ENCODE results near the gene INPP5A.

Gene INPP5A

DNA sequence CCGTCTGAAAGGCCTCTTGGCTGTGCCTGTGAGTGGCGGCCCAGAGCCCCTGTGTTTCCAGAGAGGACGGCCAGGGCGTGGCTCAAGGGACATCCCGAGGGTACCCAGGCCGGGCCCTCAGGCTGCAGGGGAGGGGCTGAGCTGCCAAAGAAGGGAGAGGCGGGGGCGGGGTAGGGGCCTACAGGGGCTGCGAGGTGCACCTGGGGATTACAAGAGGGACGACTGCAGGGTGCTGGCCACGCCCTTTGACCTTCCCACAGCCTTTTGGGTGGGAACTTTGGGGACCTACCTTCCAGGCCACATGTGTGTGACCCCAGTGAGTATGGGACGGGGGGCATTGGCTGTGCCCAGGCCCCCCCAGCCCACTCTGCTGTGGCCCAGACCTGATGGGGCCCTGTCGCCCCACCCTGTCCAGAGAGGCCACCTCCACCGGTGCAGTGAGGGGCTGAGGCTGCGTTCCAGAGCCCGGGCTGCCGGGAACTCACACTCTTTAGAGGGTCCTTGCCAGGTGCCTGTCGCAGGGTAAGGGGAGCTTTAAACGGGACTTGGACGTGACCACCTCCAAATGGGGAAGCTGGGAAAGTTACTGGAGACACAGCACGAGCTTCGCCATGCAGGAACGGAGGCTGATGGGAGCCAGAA, 267.3 kb downstream of the INPP5A start:
- Histone ChIP-seq H3K23ac (ENCODE audit: low read length) (no peak overlapping the region), H3K4ac (ENCODE audit: low read depth, low read length) (no peak overlapping the region), H3K14ac (ENCODE audit: low read length) (no peak overlapping the region), H4K91ac (ENCODE audit: low read depth, low read length) (no peak overlapping the region), H3K4me1 (ENCODE audit: control insufficient read depth in 1 of 2, insufficient read depth in 2 of 2, low read length in 2 of 2) (no peaks in the 10 kb centered on the region), H2BK120ac (ENCODE audit: insufficient read depth, low read length, poor library complexity) (no peak overlapping the region), H3K27me3 (ENCODE audit: insufficient read depth, low read length) (no peaks in the 10 kb centered on the region), H2BK12ac (ENCODE audit: low read length) (no peak overlapping the region), H3K79me1 (ENCODE audit: low read length) (no peaks in the 10 kb centered on the region), H3K27ac (ENCODE audit: low read depth, low read length) (no peak overlapping the region), H4K12ac (ENCODE audit: low read depth, low read length) (no peak overlapping the region), H3K36me3 (ENCODE audit: control insufficient read depth in 1 of 2, insufficient read depth in 2 of 2, low read length in 2 of 2) (no peaks in the 10 kb centered on the region), H2AK5ac (ENCODE audit: low read length) (no peak overlapping the region), H2BK5ac (ENCODE audit: low read depth, low read length, poor library complexity) (no peak overlapping the region), H3K9me3 (ENCODE audit: insufficient read depth, low read depth, low read length) (peaks cover 12% of the 10 kb centered on the region), H3K4me3 (ENCODE audit: low read depth, low read length) (no peak overlapping the region), H3K9ac (ENCODE audit: low read length) (no peak overlapping the region), H3K79me2 (ENCODE audit: control insufficient read depth, insufficient read depth, low read length, poor library complexity) (no peaks in the 10 kb centered on the region), H3K4me2 (ENCODE audit: low read length) (no peak overlapping the region), H4K8ac (ENCODE audit: low read depth, low read length) (no peak overlapping the region), H3K18ac (ENCODE audit: low read length) (no peak overlapping the region), H2AFZ (ENCODE audit: insufficient read depth, low read length, poor library complexity) (no peak overlapping the region)
- DNase-seq, result no peak
- WGBS (ENCODE audit: extremely low coverage, insufficient coverage, insufficient read length), result no CpG with 5 or more reads among the region's 23 CpGs

DNA sequence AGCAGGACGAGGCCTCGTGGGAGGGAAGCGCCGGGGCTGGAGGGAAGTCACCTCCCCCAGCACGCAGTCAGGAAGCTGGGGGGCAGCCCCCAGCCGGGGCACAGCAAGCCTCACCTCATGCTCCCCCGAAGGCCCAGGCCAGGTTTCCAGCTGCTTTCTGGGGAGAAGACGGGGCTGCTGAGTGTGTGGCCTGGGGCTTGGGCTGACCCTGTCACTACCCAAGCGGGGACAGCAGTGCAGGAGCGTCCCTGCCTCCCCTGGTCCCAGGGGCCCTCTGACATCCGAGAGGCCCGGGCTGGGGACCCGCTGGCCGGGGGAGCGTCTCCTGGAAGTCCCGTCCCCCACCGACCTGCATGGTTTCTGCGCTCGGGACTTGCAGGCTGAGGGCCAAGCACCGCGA, 268.0 kb downstream of the INPP5A start:
- H3K23ac ChIP-seq (ENCODE audit: low read length), result no peak overlapping the region
- no peak overlapping the region for H3K9ac ChIP-seq (ENCODE audit: low read length)
- H3K4ac ChIP-seq (ENCODE audit: low read depth, low read length), result no peak overlapping the region
- H4K8ac ChIP-seq (ENCODE audit: low read depth, low read length), result no peak overlapping the region
- H4K91ac ChIP-seq (ENCODE audit: low read depth, low read length), result no peak overlapping the region
- no peaks in the 10 kb centered on the region for H3K4me1 ChIP-seq (ENCODE audit: control insufficient read depth in 1 of 2, insufficient read depth in 2 of 2, low read length in 2 of 2)
- no peaks in the 10 kb centered on the region for H3K79me1 ChIP-seq (ENCODE audit: low read length)
- H2BK5ac ChIP-seq (ENCODE audit: low read depth, low read length, poor library complexity), result no peak overlapping the region
- no peaks in the 10 kb centered on the region for H3K36me3 ChIP-seq (ENCODE audit: control insufficient read depth in 1 of 2, insufficient read depth in 2 of 2, low read length in 2 of 2)
- no peak overlapping the region for H2AFZ ChIP-seq (ENCODE audit: insufficient read depth, low read length, poor library complexity)
- peaks cover 12% of the 10 kb centered on the region for H3K9me3 ChIP-seq (ENCODE audit: insufficient read depth, low read depth, low read length)
- H3K27me3 ChIP-seq (ENCODE audit: insufficient read depth, low read length), result no peaks in the 10 kb centered on the region
- no peak overlapping the region for H3K18ac ChIP-seq (ENCODE audit: low read length)
- no peak for DNase-seq
- no peak overlapping the region for H3K27ac ChIP-seq (ENCODE audit: low read depth, low read length)
- no peaks in the 10 kb centered on the region for H3K79me2 ChIP-seq (ENCODE audit: control insufficient read depth, insufficient read depth, low read length, poor library complexity)
- H3K14ac ChIP-seq (ENCODE audit: low read length), result no peak overlapping the region
- no peak overlapping the region for H3K4me2 ChIP-seq (ENCODE audit: low read length)
- no peak overlapping the region for H2AK5ac ChIP-seq (ENCODE audit: low read length)
- no CpG with 5 or more reads among the region's 21 CpGs for WGBS (ENCODE audit: extremely low coverage, insufficient coverage, insufficient read length)
- H2BK12ac ChIP-seq (ENCODE audit: low read length), result no peak overlapping the region
- H2BK120ac ChIP-seq (ENCODE audit: insufficient read depth, low read length, poor library complexity), result no peak overlapping the region
- no peak overlapping the region for H4K12ac ChIP-seq (ENCODE audit: low read depth, low read length)
- no peak overlapping the region for H3K4me3 ChIP-seq (ENCODE audit: low read depth, low read length)

DNA sequence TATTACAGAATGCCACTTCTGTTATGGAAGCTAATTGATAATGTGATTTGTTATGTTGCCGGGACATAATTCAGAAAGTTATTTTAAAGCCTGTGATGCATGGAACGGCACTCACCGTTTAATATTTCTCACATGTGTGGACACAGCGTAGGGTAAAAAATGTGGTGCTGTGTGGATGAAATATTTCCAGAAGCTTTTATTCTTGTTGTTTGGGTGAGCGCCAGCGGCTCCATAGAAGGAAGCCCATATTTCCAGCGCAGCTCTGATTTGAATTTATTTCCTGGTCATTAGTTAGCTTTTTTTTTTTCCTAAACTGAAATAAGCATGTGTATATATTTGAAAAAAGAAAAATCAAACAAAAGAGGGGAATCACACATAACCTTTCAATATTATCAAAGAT, 268.5 kb downstream of the INPP5A start:
- no peak overlapping the region for H3K27ac ChIP-seq (ENCODE audit: low read depth, low read length)
- no peak overlapping the region for H3K4ac ChIP-seq (ENCODE audit: low read depth, low read length)
- no peak overlapping the region for H4K12ac ChIP-seq (ENCODE audit: low read depth, low read length)
- no CpG with 5 or more reads among the region's 7 CpGs for WGBS (ENCODE audit: extremely low coverage, insufficient coverage, insufficient read length)
- H2AFZ ChIP-seq (ENCODE audit: insufficient read depth, low read length, poor library complexity), result no peak overlapping the region
- H3K79me2 ChIP-seq (ENCODE audit: control insufficient read depth, insufficient read depth, low read length, poor library complexity), result no peaks in the 10 kb centered on the region
- H3K9ac ChIP-seq (ENCODE audit: low read length), result no peak overlapping the region
- H4K8ac ChIP-seq (ENCODE audit: low read depth, low read length), result no peak overlapping the region
- no peak overlapping the region for H3K18ac ChIP-seq (ENCODE audit: low read length)
- H3K4me1 ChIP-seq (ENCODE audit: control insufficient read depth in 1 of 2, insufficient read depth in 2 of 2, low read length in 2 of 2), result no peaks in the 10 kb centered on the region
- H3K36me3 ChIP-seq (ENCODE audit: control insufficient read depth in 1 of 2, insufficient read depth in 2 of 2, low read length in 2 of 2), result no peaks in the 10 kb centered on the region
- H2BK5ac ChIP-seq (ENCODE audit: low read depth, low read length, poor library complexity), result no peak overlapping the region
- no peak for DNase-seq
- no peak overlapping the region for H3K4me2 ChIP-seq (ENCODE audit: low read length)
- H2BK120ac ChIP-seq (ENCODE audit: insufficient read depth, low read length, poor library complexity), result no peak overlapping the region
- H4K91ac ChIP-seq (ENCODE audit: low read depth, low read length), result no peak overlapping the region
- H3K23ac ChIP-seq (ENCODE audit: low read length), result no peak overlapping the region
- H3K14ac ChIP-seq (ENCODE audit: low read length), result no peak overlapping the region
- H3K4me3 ChIP-seq (ENCODE audit: low read depth, low read length), result no peak overlapping the region
- H3K79me1 ChIP-seq (ENCODE audit: low read length), result no peaks in the 10 kb centered on the region
- no peaks in the 10 kb centered on the region for H3K27me3 ChIP-seq (ENCODE audit: insufficient read depth, low read length)
- no peak overlapping the region for H2BK12ac ChIP-seq (ENCODE audit: low read length)
- peaks cover 14% of the 10 kb centered on the region for H3K9me3 ChIP-seq (ENCODE audit: insufficient read depth, low read depth, low read length)
- no peak overlapping the region for H2AK5ac ChIP-seq (ENCODE audit: low read length)

DNA sequence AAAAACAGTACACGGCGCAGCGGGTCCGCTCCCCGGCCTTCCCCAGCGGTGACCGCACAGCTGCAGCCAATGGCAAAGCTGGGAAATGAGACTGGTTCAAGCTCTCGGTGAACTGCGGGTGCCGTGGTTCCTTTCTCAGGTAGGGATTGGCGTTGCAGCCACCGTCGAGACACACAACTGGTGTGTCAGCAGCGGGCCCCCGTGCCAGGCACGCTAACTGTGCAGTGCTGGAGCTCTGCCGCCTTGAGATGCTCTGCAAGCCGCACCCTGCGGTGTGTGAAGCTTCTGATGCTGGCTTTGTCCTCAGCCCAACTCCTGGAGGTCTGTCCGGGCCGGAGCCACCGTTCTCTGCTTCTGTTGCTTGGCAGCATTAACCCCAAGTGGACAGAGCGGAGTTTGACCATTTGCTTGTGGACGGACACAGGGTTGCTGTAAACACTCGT, 269.0 kb downstream of the INPP5A start:
- DNase-seq, result no peak
- Histone ChIP-seq H3K4me1 (ENCODE audit: control insufficient read depth in 1 of 2, insufficient read depth in 2 of 2, low read length in 2 of 2) (no peaks in the 10 kb centered on the region), H3K79me1 (ENCODE audit: low read length) (no peaks in the 10 kb centered on the region), H2BK120ac (ENCODE audit: insufficient read depth, low read length, poor library complexity) (no peak overlapping the region), H4K91ac (ENCODE audit: low read depth, low read length) (no peak overlapping the region), H3K79me2 (ENCODE audit: control insufficient read depth, insufficient read depth, low read length, poor library complexity) (no peaks in the 10 kb centered on the region), H2BK5ac (ENCODE audit: low read depth, low read length, poor library complexity) (no peak overlapping the region), H3K23ac (ENCODE audit: low read length) (no peak overlapping the region), H3K4ac (ENCODE audit: low read depth, low read length) (no peak overlapping the region), H3K4me2 (ENCODE audit: low read length) (no peak overlapping the region), H4K8ac (ENCODE audit: low read depth, low read length) (no peak overlapping the region), H3K36me3 (ENCODE audit: control insufficient read depth in 1 of 2, insufficient read depth in 2 of 2, low read length in 2 of 2) (no peaks in the 10 kb centered on the region), H2AFZ (ENCODE audit: insufficient read depth, low read length, poor library complexity) (no peak overlapping the region), H3K27me3 (ENCODE audit: insufficient read depth, low read length) (no peaks in the 10 kb centered on the region), H3K14ac (ENCODE audit: low read length) (no peak overlapping the region), H3K4me3 (ENCODE audit: low read depth, low read length) (no peak overlapping the region), H2AK5ac (ENCODE audit: low read length) (no peak overlapping the region), H4K12ac (ENCODE audit: low read depth, low read length) (no peak overlapping the region), H3K9me3 (ENCODE audit: insufficient read depth, low read depth, low read length) (peaks cover 13% of the 10 kb centered on the region), H3K27ac (ENCODE audit: low read depth, low read length) (no peak overlapping the region), H2BK12ac (ENCODE audit: low read length) (no peak overlapping the region), H3K18ac (ENCODE audit: low read length) (no peak overlapping the region), H3K9ac (ENCODE audit: low read length) (no peak overlapping the region)
- no CpG with 5 or more reads among the region's 25 CpGs for WGBS (ENCODE audit: extremely low coverage, insufficient coverage, insufficient read length)
